Measurements from ENCODE around the gene COLGALT1. TPM values are rescaled to one million over a fixed set of nuclear protein-coding genes. Genes with fewer than 3 reads are reported as not detected.
A peak's percentile ranks its signal among the peaks of the same experiment; 100 is the strongest.

Gene COLGALT1
- total and polyA plus RNA-seq, 7 donors, result 7.8 to 62.3 (median 53.0) TPM

GRCh38 chr19:17560205-17560595 lies 4.8 kb downstream of the COLGALT1 start:
- Histone ChIP-seq H3K4me3 (no peak overlapping the region), H3K9me3 (no peaks in the 10 kb centered on the region), H3K36me3 (peaks cover 8 to 65% (median 18%) of the 10 kb centered on the region in 4 donors), H3K4me1 (peaks cover 0 to 20% (median 12%) of the 10 kb centered on the region in 4 donors), H3K27ac (peak overlapping the region in 2 of 4 donors; percentile 28 to 51), H3K27me3 (no peaks in the 10 kb centered on the region)
- WGBS, 2 donors, result 89 to 91% methylated on average over 14 of the region's 14 CpGs
- TF ChIP-seq POLR2A (IDR thresholded peaks at IDR 0.05) (no peak), POLR2AphosphoS5 (IDR thresholded peaks at IDR 0.05) (no peak), EP300 (IDR thresholded peaks at IDR 0.05) (no peak), CTCF (IDR thresholded peaks at IDR 0.05) (no peak)
- DNase-seq, result no peak
- intact Hi-C loops (cut with DNase I), result no loop called here

- Histone ChIP-seq H3K9me3 (no peaks in the 10 kb centered on the region), H3K36me3 (peaks cover 8 to 80% (median 28%) of the 10 kb centered on the region in 4 donors), H3K4me1 (peaks cover 0 to 6% (median 2%) of the 10 kb centered on the region in 4 donors), H3K4me3 (no peak overlapping the region), H3K27ac (no peak overlapping the region), H3K27me3 (no peaks in the 10 kb centered on the region)
- DNase-seq, result no peak
- 96 to 97% methylated on average over 4 of the region's 4 CpGs for WGBS, 2 donors
- intact Hi-C loops (cut with DNase I), result no loop called here
- TF ChIP-seq POLR2AphosphoS5 (IDR thresholded peaks at IDR 0.05), result no peak
- no peak for TF ChIP-seq POLR2A (IDR thresholded peaks at IDR 0.05)
Measured at GRCh38 chr19:17562097-17562496, 6.6 kb downstream of the COLGALT1 start.

GRCh38 chr19:17562561-17562960 lies 7.1 kb downstream of the COLGALT1 start:
- TF ChIP-seq EP300 (IDR thresholded peaks at IDR 0.05) (no peak), CTCF (IDR thresholded peaks at IDR 0.05) (no peak), POLR2A (IDR thresholded peaks at IDR 0.05) (no peak), POLR2AphosphoS5 (IDR thresholded peaks at IDR 0.05) (no peak)
- no peak for DNase-seq
- Histone ChIP-seq H3K27me3 (no peaks in the 10 kb centered on the region), H3K27ac (no peak overlapping the region), H3K4me3 (no peak overlapping the region), H3K36me3 (peaks cover 8 to 84% (median 32%) of the 10 kb centered on the region in 4 donors), H3K4me1 (peaks cover 0 to 2% (median 0%) of the 10 kb centered on the region in 4 donors), H3K9me3 (no peaks in the 10 kb centered on the region)
- WGBS, 2 donors, result 86% methylated on average over 11 of the region's 11 CpGs
- intact Hi-C loops (cut with DNase I), result no loop called here

GRCh38 chr19:17564781-17565180 lies 9.3 kb downstream of the COLGALT1 start:
- TF ChIP-seq POLR2AphosphoS5 (IDR thresholded peaks at IDR 0.05) (no peak), EP300 (IDR thresholded peaks at IDR 0.05) (no peak), CTCF (IDR thresholded peaks at IDR 0.05) (no peak), POLR2A (IDR thresholded peaks at IDR 0.05) (no peak)
- Histone ChIP-seq H3K27me3 (no peaks in the 10 kb centered on the region), H3K4me3 (no peak overlapping the region), H3K27ac (no peak overlapping the region), H3K9me3 (no peaks in the 10 kb centered on the region), H3K4me1 (no peaks in the 10 kb centered on the region), H3K36me3 (peaks cover 7 to 88% (median 41%) of the 10 kb centered on the region in 4 donors)
- intact Hi-C loops (cut with DNase I), result no loop called here
- DNase-seq, result no peak
- WGBS, 2 donors, result 74 to 76% methylated on average over 6 of the region's 6 CpGs

- intact Hi-C loops (cut with DNase I), result no loop called here
- DNase-seq, result no peak
- Histone ChIP-seq H3K27ac (no peak overlapping the region), H3K27me3 (no peaks in the 10 kb centered on the region), H3K9me3 (no peaks in the 10 kb centered on the region), H3K36me3 (peaks cover 6 to 88% (median 37%) of the 10 kb centered on the region in 4 donors), H3K4me1 (no peaks in the 10 kb centered on the region), H3K4me3 (no peak overlapping the region)
- TF ChIP-seq CTCF (IDR thresholded peaks at IDR 0.05) (no peak), POLR2A (IDR thresholded peaks at IDR 0.05) (no peak), EP300 (IDR thresholded peaks at IDR 0.05) (no peak), POLR2AphosphoS5 (IDR thresholded peaks at IDR 0.05) (no peak)
- 83 to 84% methylated on average over 3 of the region's 3 CpGs for WGBS, 2 donors
Measured at GRCh38 chr19:17565611-17566010, 10.2 kb downstream of the COLGALT1 start.
